PC-9 (cell line): ENCODE measurements around the gene PPP1CA. TPM values are rescaled to one million over a fixed set of nuclear protein-coding genes. Genes with fewer than 3 reads are reported as not detected.

Source experiments
- BruUV-seq: library from RNA; stranded (reverse); fragments of 400-500 nt; replicated peaks from 2 replicates; lab custom pipeline; 2021; lab: Mats Ljungman, UMichigan
- CTCF ChIA-PET: fragments of 300-600 bp; sonication (Branson Sonifier 250); formaldehyde crosslinking; loops from one replicate; lab custom pipeline; 2022; ENCODE audit warnings: antibody characterized with exemption; lab: Charles Lee
- POLR2A ChIA-PET: fragments of 300-600 bp; sonication (Branson Sonifier 250); formaldehyde crosslinking; loops from one replicate; lab custom pipeline; 2022; ENCODE audit warnings: antibody characterized with exemption; ENCODE audit not compliant: unreplicated experiment; lab: Charles Lee
- DNase-seq, 2 experiments: peaks; one replicate each; pipeline versions ENCODE4 v3.0.0 to v3.0.0-alpha.2; 2015 to 2022; ENCODE audit warnings: mixed read lengths in 1 of 2
- H2AFZ ChIP-seq: fragments of 200-600 bp; sonication (generic); 2 replicates; pipeline ENCODE4 v1.8.1; 2017; ENCODE audit warnings: antibody characterized with exemption
- H3F3A ChIP-seq: fragments of 200-600 bp; sonication (generic); 2 replicates; pipeline ENCODE4 v1.8.1; 2017; ENCODE audit warnings: antibody characterized with exemption, mild to moderate bottlenecking, low read depth; ENCODE audit not compliant: insufficient read depth
- H3K27ac ChIP-seq: fragments of 200-600 bp; sonication (generic); 2 replicates; pipeline ENCODE4 v1.6.1; 2016; ENCODE audit warnings: mixed run types
- H3K27me3 ChIP-seq: fragments of 200-600 bp; sonication (generic); 2 replicates; pipeline ENCODE4 v1.6.1; 2016; ENCODE audit warnings: low read depth, mixed run types; ENCODE audit not compliant: insufficient read depth
- H3K36me3 ChIP-seq: fragments of 200-600 bp; sonication (generic); 2 replicates; pipeline ENCODE4 v1.6.1; 2016; ENCODE audit warnings: low read depth, mixed run types
- H3K4me1 ChIP-seq: fragments of 200-600 bp; sonication (generic); replicated peaks from 2 replicates; pipeline ENCODE4 v1.6.1; 2016; ENCODE audit warnings: mixed run types; ENCODE audit not compliant: insufficient read depth
- H3K4me2 ChIP-seq: fragments of 200-600 bp; sonication (generic); 2 replicates; pipeline ENCODE4 v1.6.1; 2017; ENCODE audit warnings: mixed run types
- H3K4me3 ChIP-seq: fragments of 200-600 bp; sonication (generic); 2 replicates; pipeline ENCODE4 v1.6.1; 2016; ENCODE audit warnings: mixed run types
- H3K79me2 ChIP-seq: fragments of 200-600 bp; sonication (generic); 2 replicates; pipeline ENCODE4 v1.6.1; 2017; ENCODE audit warnings: low read depth, mixed run types
- H3K9me2 ChIP-seq: fragments of 200-600 bp; sonication (generic); 2 replicates; pipeline ENCODE4 v1.8.1; 2017; ENCODE audit warnings: mild to moderate bottlenecking; ENCODE audit not compliant: insufficient read depth
- H3K9me3 ChIP-seq: fragments of 200-600 bp; sonication (generic); 2 replicates; pipeline ENCODE4 v1.8.1; 2016; ENCODE audit warnings: low read depth; ENCODE audit not compliant: insufficient read depth
- H4K20me1 ChIP-seq: fragments of 200-600 bp; sonication (generic); 2 replicates; pipeline ENCODE4 v1.8.1; 2017; ENCODE audit not compliant: insufficient read depth
- CTCF ChIP-seq: fragments of 200-600 bp; sonication (generic); conservative IDR thresholded peaks from 2 replicates; pipeline ENCODE4 v1.6.1; 2017; ENCODE audit warnings: mixed run types, antibody characterized with exemption, mild to moderate bottlenecking, moderate library complexity
- EZH2 ChIP-seq: fragments of 200-600 bp; sonication (generic); IDR thresholded peaks from 2 replicates; pipeline ENCODE4 v1.8.0; 2017; ENCODE audit warnings: antibody characterized with exemption, low read depth
- intact Hi-C: fragments of 100-400 bp; cut with micrococcal nuclease; formaldehyde crosslinking; loops from one replicate; pipeline ENCODE4 v1.10.0; 2022; ENCODE audit not compliant: unreplicated experiment
- total RNA-seq: library from RNA; stranded (reverse); gene quantifications from 2 replicates; pipeline ENCODE4 v1.2.3, GENCODE V29; 2021

The PPP1CA gene
- total RNA-seq, 1 experiment from 2014 or later: 306 TPM

DNA sequence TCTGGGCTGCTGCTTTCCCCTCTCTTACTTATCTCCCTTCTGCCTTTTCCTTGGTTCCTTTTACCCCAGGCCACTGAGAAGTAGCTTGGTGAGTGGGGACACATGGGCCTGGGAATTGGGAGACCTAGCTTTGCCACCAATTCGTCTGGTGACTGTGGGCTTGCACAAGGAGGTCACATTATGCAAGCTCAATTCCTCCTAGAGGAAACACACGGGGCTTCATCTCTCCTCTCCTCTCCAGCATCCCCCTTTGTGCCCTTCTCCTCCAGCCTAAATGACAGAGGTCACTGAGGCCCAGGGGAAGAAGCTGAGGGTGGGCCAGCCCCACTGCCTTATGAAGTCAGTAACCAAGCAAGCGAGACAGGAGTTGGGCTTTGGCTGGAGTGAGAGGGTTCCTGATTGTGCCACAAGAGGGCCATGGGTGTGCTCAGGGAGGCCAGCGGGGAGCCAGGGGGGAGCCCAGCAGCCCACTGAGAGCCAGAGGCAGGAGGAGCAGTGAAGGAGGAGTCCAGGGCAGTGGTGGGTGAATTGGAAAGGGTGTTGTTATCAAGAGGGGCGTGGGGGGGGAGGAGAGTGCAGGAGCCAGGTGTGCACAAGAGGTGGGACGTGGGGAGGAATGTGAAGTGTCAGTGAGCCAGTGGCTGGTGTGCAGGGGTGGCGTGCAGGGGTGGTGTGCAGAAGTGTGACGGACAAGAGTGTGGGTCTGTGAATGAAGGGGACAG is 30.3 kb downstream of the PPP1CA start:
- H3K4me3 ChIP-seq: peak overlapping the region; percentile 87; the same call in 1 of the 2 replicates

GRCh38 chr11:67370351-67371076 is 31.1 kb downstream of the PPP1CA start:
- H3K9me2 ChIP-seq: no peaks in the 10 kb centered on the region
- no TSS peak for BruUV-seq
- no peak overlapping the region for H2AFZ ChIP-seq
- no peak overlapping the region for H3K27ac ChIP-seq
- peaks cover 48% of the 10 kb centered on the region for H4K20me1 ChIP-seq
- H3K4me1 ChIP-seq: peaks cover 24% of the 10 kb centered on the region
- POLR2A ChIA-PET: interaction anchor here (0.6 to 0.9 kb wide), 4 partner anchors 17 to 1246 kb away, joined by 4 to 8 read pairs (median 6); no protein-coding TSS in a partner anchor
- no peaks in the 10 kb centered on the region for H3K9me3 ChIP-seq
- peaks cover 8% of the 10 kb centered on the region for H3K36me3 ChIP-seq
- H3K4me3 ChIP-seq: no peak overlapping the region
- peak overlapping the region; percentile 23 for H3K4me2 ChIP-seq
- no peak for DNase-seq
- no peaks in the 10 kb centered on the region for H3K27me3 ChIP-seq
- intact Hi-C loops: loop anchor here (5.0 to 10.0 kb wide), 3 partner anchors 126 to 526 kb away; partner anchors contain the start of genes CDK2AP2, PITPNM1 and RCE1
- CTCF ChIA-PET: interaction anchor here (0.5 to 2.5 kb wide), 7 partner anchors 10 to 193 kb away, joined by 3 to 12 read pairs (median 7); no protein-coding TSS in a partner anchor
- H3K79me2 ChIP-seq: peaks cover 60% of the 10 kb centered on the region
- H3F3A ChIP-seq: peaks cover 35% of the 10 kb centered on the region
- TF ChIP-seq CTCF (no peak), EZH2 (no peak)

More for the DNA sequence above, 30.3 kb downstream of the PPP1CA start:
- Histone ChIP-seq H3F3A (peaks cover 38% of the 10 kb centered on the region), H3K36me3 (peaks cover 5% of the 10 kb centered on the region), H3K27ac (no peak overlapping the region), H3K9me2 (no peaks in the 10 kb centered on the region), H4K20me1 (peaks cover 48% of the 10 kb centered on the region), H3K27me3 (no peaks in the 10 kb centered on the region), H3K4me2 (peak overlapping the region; percentile 94), H2AFZ (no peak overlapping the region), H3K4me1 (peaks cover 32% of the 10 kb centered on the region), H3K9me3 (no peaks in the 10 kb centered on the region), H3K79me2 (peaks cover 66% of the 10 kb centered on the region)
- TSS peak; percentile 40 for BruUV-seq
- no peak for DNase-seq
- TF ChIP-seq EZH2: no peak
- TF ChIP-seq CTCF: peak; percentile 65
- POLR2A ChIA-PET: interaction anchor here (0.7 to 1.4 kb wide), 4 partner anchors 17 to 203 kb away, joined by 5 to 7 read pairs (median 6); partner anchors contain the start of gene POLD4
- intact Hi-C loops: loop anchor here (5.0 to 10.0 kb wide), 3 partner anchors 127 to 527 kb away; partner anchors contain the start of genes CDK2AP2, PITPNM1 and RCE1
- CTCF ChIA-PET: interaction anchor here (0.6 to 2.5 kb wide), 6 partner anchors 9 to 20 kb away, joined by 4 to 12 read pairs (median 8); no protein-coding TSS in a partner anchor

DNA sequence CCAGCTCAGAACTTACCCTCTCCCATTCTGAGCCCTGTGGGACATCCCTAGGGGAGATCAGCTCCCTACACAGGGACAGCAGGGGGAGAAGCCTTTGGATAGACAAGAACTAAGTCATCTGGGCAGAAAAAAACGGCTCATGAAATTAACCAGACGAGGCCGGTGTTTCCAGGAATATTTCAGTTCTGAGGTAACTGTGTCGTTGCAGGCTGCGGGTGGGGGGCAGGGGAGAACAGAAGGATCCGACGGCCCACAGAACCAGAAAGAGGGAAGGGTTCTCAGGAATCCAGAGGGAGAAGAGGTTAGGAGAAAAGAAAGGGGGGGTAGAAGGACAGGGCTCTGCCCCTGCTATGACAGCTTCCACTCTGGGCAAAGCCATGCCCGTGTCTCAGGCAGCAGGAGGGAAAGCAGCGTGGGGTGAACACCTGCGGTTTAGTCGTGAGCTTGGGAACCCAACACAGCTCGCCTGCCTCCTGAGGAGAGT is 31.8 kb downstream of the PPP1CA start:
- Histone ChIP-seq H3K4me2 (no peak overlapping the region), H3F3A (peaks cover 35% of the 10 kb centered on the region)

More for the DNA sequence above, 31.8 kb downstream of the PPP1CA start:
- H3K79me2 ChIP-seq: peaks cover 60% of the 10 kb centered on the region
- DNase-seq: no peak
- POLR2A ChIA-PET: no interaction called here
- H2AFZ ChIP-seq: no peak overlapping the region
- peaks cover 53% of the 10 kb centered on the region for H4K20me1 ChIP-seq
- intact Hi-C loops: loop anchor here (5.0 to 10.0 kb wide), 3 partner anchors 125 to 525 kb away; partner anchors contain the start of genes CDK2AP2, PITPNM1 and RCE1
- H3K27ac ChIP-seq: no peak overlapping the region
- no peaks in the 10 kb centered on the region for H3K9me2 ChIP-seq
- H3K36me3 ChIP-seq: peaks cover 15% of the 10 kb centered on the region
- no peaks in the 10 kb centered on the region for H3K9me3 ChIP-seq
- no TSS peak for BruUV-seq
- CTCF ChIA-PET: interaction anchor here (0.5 to 2.5 kb wide), 7 partner anchors 11 to 194 kb away, joined by 3 to 12 read pairs (median 7); no protein-coding TSS in a partner anchor
- no peaks in the 10 kb centered on the region for H3K27me3 ChIP-seq
- peaks cover 17% of the 10 kb centered on the region for H3K4me1 ChIP-seq
- TF ChIP-seq CTCF: no peak
- TF ChIP-seq EZH2: no peak
- no peak overlapping the region for H3K4me3 ChIP-seq
